ENCODE measurements around the gene HLA-DPA1. TPM values are rescaled to one million over a fixed set of nuclear protein-coding genes. Genes with fewer than 3 reads are reported as not detected.

Gene HLA-DPA1
- total RNA-seq, 1 experiment from 2014 or later: not detected

- in situ Hi-C loops (cut with HindIII; ENCODE audit: low sequenced_read_pairs): no loop called here
- no peak for DNase-seq (ENCODE audit: low spot score)
These were observed 18.9 kb upstream of the HLA-DPA1 start for GRCh38 chr6:33092385-33092784.

- no peak for DNase-seq (ENCODE audit: low spot score)
- in situ Hi-C loops (cut with HindIII; ENCODE audit: low sequenced_read_pairs): no loop called here
These were observed 18.5 kb upstream of the HLA-DPA1 start for GRCh38 chr6:33091957-33092356.

- in situ Hi-C loops (cut with HindIII; ENCODE audit: low sequenced_read_pairs): no loop called here
- no peak for DNase-seq (ENCODE audit: low spot score)
These were observed 15.6 kb upstream of the HLA-DPA1 start for GRCh38 chr6:33088931-33089620.

GRCh38 chr6:33088258-33088930 lies 14.9 kb upstream of the HLA-DPA1 start:
- in situ Hi-C loops (cut with HindIII; ENCODE audit: low sequenced_read_pairs): no loop called here
- no peak for DNase-seq (ENCODE audit: low spot score)

GRCh38 chr6:33085627-33086026 lies 12.2 kb upstream of the HLA-DPA1 start:
- DNase-seq (ENCODE audit: low spot score): no peak
- in situ Hi-C loops (cut with HindIII; ENCODE audit: low sequenced_read_pairs): no loop called here

GRCh38 chr6:33082702-33083101 lies 9.3 kb upstream of the HLA-DPA1 start:
- DNase-seq (ENCODE audit: low spot score): peak; percentile 94
- in situ Hi-C loops (cut with HindIII; ENCODE audit: low sequenced_read_pairs): no loop called here

- in situ Hi-C loops (cut with HindIII; ENCODE audit: low sequenced_read_pairs): no loop called here
- peak; percentile 62 for DNase-seq (ENCODE audit: low spot score)
These were observed 7.8 kb upstream of the HLA-DPA1 start for GRCh38 chr6:33081098-33081824.

- in situ Hi-C loops (cut with HindIII; ENCODE audit: low sequenced_read_pairs): no loop called here
- DNase-seq (ENCODE audit: low spot score): peak; percentile 82
These were observed 7.0 kb upstream of the HLA-DPA1 start for GRCh38 chr6:33080127-33081089.

GRCh38 chr6:33079580-33079979 lies 6.1 kb upstream of the HLA-DPA1 start:
- in situ Hi-C loops (cut with HindIII; ENCODE audit: low sequenced_read_pairs): no loop called here
- no peak for DNase-seq (ENCODE audit: low spot score)

- in situ Hi-C loops (cut with HindIII; ENCODE audit: low sequenced_read_pairs): no loop called here
- DNase-seq (ENCODE audit: low spot score): no peak
These were observed 5.6 kb upstream of the HLA-DPA1 start for GRCh38 chr6:33078919-33079521.

GRCh38 chr6:33078442-33078841 lies 5.0 kb upstream of the HLA-DPA1 start:
- no peak for DNase-seq (ENCODE audit: low spot score)
- in situ Hi-C loops (cut with HindIII; ENCODE audit: low sequenced_read_pairs): no loop called here

GRCh38 chr6:33077908-33078307 lies 4.5 kb upstream of the HLA-DPA1 start:
- in situ Hi-C loops (cut with HindIII; ENCODE audit: low sequenced_read_pairs): no loop called here

GRCh38 chr6:33076406-33076934 lies 3.0 kb upstream of the HLA-DPA1 start:
- peak; percentile 28 for DNase-seq (ENCODE audit: low spot score)
- in situ Hi-C loops (cut with HindIII; ENCODE audit: low sequenced_read_pairs): no loop called here

More at GRCh38 chr6:33077908-33078307, 4.5 kb upstream of the HLA-DPA1 start:
- no peak for DNase-seq (ENCODE audit: low spot score)

- in situ Hi-C loops (cut with HindIII; ENCODE audit: low sequenced_read_pairs): no loop called here
- DNase-seq (ENCODE audit: low spot score): peak; percentile 92
These were observed 2.3 kb upstream of the HLA-DPA1 start, which contains the start of gene HLA-DPB1 for GRCh38 chr6:33075568-33076405. TSS of gene HLA-DPB1 (plus strand) at chr6:33075990. CDS start at chr6:33076042, 52 bp downstream.

GRCh38 chr6:33075208-33075567 lies 1.7 kb upstream of the HLA-DPA1 start:
- in situ Hi-C loops (cut with HindIII; ENCODE audit: low sequenced_read_pairs): no loop called here

GRCh38 chr6:33072508-33073100 lies 845 bp downstream of the HLA-DPA1 start:
- in situ Hi-C loops (cut with HindIII; ENCODE audit: low sequenced_read_pairs): no loop called here
- DNase-seq (ENCODE audit: low spot score): peak; percentile 40

More at GRCh38 chr6:33075208-33075567, 1.7 kb upstream of the HLA-DPA1 start:
- no peak for DNase-seq (ENCODE audit: low spot score)

GRCh38 chr6:33071569-33071968 lies 1.9 kb downstream of the HLA-DPA1 start:
- DNase-seq (ENCODE audit: low spot score): peak; percentile 76
- in situ Hi-C loops (cut with HindIII; ENCODE audit: low sequenced_read_pairs): no loop called here

Measured in G401 (cell line).